Measurements from ENCODE around the gene FBLN1.

DNA sequence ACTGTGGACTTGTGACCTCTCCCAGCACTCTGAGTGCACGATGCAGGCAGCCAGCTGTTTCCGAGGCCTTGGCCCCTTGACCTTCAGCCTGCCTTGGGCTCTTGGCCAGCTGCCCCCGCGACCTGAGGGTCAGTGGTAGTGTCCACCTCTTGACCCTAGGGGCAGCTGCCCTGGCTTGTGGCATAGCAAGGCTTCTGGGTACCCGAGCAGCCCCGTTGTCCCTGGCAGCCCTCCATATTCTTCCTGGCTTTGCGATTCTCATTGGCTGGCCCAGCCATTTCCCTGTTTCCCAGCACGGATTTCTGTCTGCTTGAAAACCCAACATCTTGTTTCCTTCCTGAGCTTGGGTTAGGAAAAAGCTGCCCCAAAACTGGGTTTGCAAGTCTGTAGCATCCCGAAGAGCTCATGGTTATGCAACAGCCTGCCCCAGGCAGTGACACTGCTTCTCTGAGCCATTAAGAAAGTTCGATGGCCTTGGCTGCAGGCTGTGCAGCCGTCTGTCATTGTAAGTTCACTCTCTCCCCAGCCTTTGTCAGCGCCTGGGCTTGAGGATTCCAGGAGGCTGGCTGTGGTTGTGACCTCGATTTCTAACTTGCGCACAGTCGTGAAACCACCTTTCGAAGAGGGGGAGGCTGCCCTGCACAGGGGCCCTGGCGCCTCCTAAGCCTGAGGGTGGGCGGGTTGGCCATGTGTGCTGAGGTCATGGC lies 48.8 kb downstream of the FBLN1 start:
- no peak for TF ChIP-seq CTCF (IDR thresholded peaks at IDR 0.05; ENCODE audit: low read depth, low read length)
- no peak for TF ChIP-seq EZH2phosphoT487 (IDR thresholded peaks at IDR 0.05; ENCODE audit: low read depth)
